SK-N-MC (cell line): Measurements from ENCODE around the gene CMTM5.

Experiments
- EZH2 ChIP-seq: fragments of 200-600 bp; sonication (generic); IDR thresholded peaks from one replicate; pipeline ENCODE4 v1.6.1; 2017; ENCODE audit warnings: antibody characterized with exemption
- POLR2AphosphoS5 ChIP-seq: IDR thresholded peaks from 2 replicates; pipeline ENCODE4 v1.6.1; 2012; ENCODE audit warnings: mild to moderate bottlenecking, low read depth, low read length, borderline replicate concordance

DNA sequence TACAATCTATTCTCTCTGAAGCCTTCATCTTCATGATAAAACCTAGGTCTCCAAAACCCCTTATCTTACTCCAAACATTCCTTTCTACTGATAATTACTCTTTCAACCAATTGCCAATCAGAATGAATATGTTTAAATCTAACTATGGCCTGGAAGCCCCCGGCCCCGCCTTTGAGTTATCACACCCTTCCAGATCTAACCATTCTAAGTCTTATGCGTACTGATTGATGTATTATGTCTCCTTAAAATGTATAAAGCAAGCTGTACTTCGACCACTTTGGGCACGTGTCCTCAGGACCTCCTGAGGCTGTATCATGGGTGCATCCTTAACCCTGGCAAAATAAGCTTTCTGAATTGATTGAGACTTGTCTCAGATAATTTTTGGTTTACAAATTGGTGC, 41.2 kb upstream of the CMTM5 start:
- TF ChIP-seq EZH2 (no peak), POLR2AphosphoS5 (no peak)
